Activated B cell treated with CpG ODN at 0.5 μM for 24 hours (primary cell): ENCODE measurements around the gene MOGAT3. TPM values are rescaled to one million over a fixed set of nuclear protein-coding genes. Genes with fewer than 3 reads are reported as not detected.
A peak's percentile ranks its signal among the peaks of the same experiment; 100 is the strongest.

ENCODE experiments used
- ATAC-seq: fragments of 200-7000 bp; cut with Tn5 transposase; one replicate; pipeline ENCODE4 v1.10.0; 2021; ENCODE audit warnings: low read depth, mild to moderate bottlenecking, moderate library complexity
- CTCF ChIA-PET: fragments of 350-600 bp; sonication (Branson Sonifier 250); formaldehyde crosslinking; loops from one replicate; lab custom pipeline; 2021; ENCODE audit warnings: antibody characterized with exemption; lab: Charles Lee
- POLR2A ChIA-PET: fragments of 350-600 bp; sonication (Branson Sonifier 250); formaldehyde crosslinking; loops from one replicate; lab custom pipeline; 2021; ENCODE audit warnings: antibody characterized with exemption; lab: Charles Lee
- DNase-seq: peaks from one replicate; pipeline ENCODE4 v3.0.0; 2022
- H3K27ac Mint-ChIP-seq: one replicate; pipeline ENCODE4 v1.8.0; 2020; ENCODE audit warnings: mixed read lengths
- H3K27me3 Mint-ChIP-seq: one replicate; pipeline ENCODE4 v1.8.0; 2021; ENCODE audit warnings: mixed read lengths
- H3K36me3 Mint-ChIP-seq: one replicate; pipeline ENCODE4 v1.8.0; 2021; ENCODE audit warnings: low read depth, mixed read lengths
- H3K4me1 Mint-ChIP-seq: one replicate; pipeline ENCODE4 v1.8.0; 2021; ENCODE audit warnings: mixed read lengths
- H3K4me3 Mint-ChIP-seq: one replicate; pipeline ENCODE4 v1.8.0; 2020; ENCODE audit warnings: mild to moderate bottlenecking, mixed read lengths
- H3K9me3 Mint-ChIP-seq: one replicate; pipeline ENCODE4 v1.8.0; 2020; ENCODE audit warnings: mixed read lengths
- CTCF ChIP-seq: fragments of 200-600 bp; IDR thresholded peaks from one replicate; pipeline ENCODE4 v1.8.0; 2022; ENCODE audit warnings: antibody characterized with exemption, mild to moderate bottlenecking
- intact Hi-C: fragments of 100-400 bp; cut with micrococcal nuclease; formaldehyde crosslinking; loops from one replicate; pipeline ENCODE4 v1.15.1; 2024
- total RNA-seq: library from RNA; stranded (reverse); gene quantifications from 2 replicates; pipeline ENCODE4 v1.2.3, GENCODE V29; 2022

Gene MOGAT3
- total RNA-seq, 1 donor from 2014 or later: not detected

GRCh38 chr7:101237206-101238067 is 36.6 kb upstream of the MOGAT3 start, which contains the start of gene CLDN15:
TSS of gene CLDN15 (minus strand) at chr7:101237802. CDS start at chr7:101237581, 221 bp downstream.
- DNase-seq: no peak
- CTCF ChIA-PET: no interaction called here
- H3K4me3 Mint-ChIP-seq: no peak within 1 kb of the TSS
- POLR2A ChIA-PET: interaction anchor here (0.7 to 0.8 kb wide), 2 partner anchors 15 to 20 kb away, joined by 3 read pairs; partner anchors contain the start of gene ZNHIT1
- H3K36me3 Mint-ChIP-seq: peaks cover 39% of the 10 kb centered on the region
- peaks cover 12% of the 10 kb centered on the region for H3K4me1 Mint-ChIP-seq
- TF ChIP-seq CTCF: no peak
- no peaks in the 10 kb centered on the region for H3K9me3 Mint-ChIP-seq
- no peaks in the 10 kb centered on the region for H3K27me3 Mint-ChIP-seq
- intact Hi-C loops: no loop called here
- peak; percentile 49 for ATAC-seq
- H3K27ac Mint-ChIP-seq: no peak within 1 kb of the TSS

- no peak for TF ChIP-seq CTCF
- Mint-ChIP-seq H3K27ac (no peak overlapping the region), H3K36me3 (peaks cover 44% of the 10 kb centered on the region), H3K27me3 (no peaks in the 10 kb centered on the region), H3K4me1 (peaks cover 8% of the 10 kb centered on the region), H3K4me3 (no peak overlapping the region), H3K9me3 (no peaks in the 10 kb centered on the region)
- ChIA-PET CTCF (no interaction called here), POLR2A (no interaction called here)
- ATAC-seq (no peak), DNase-seq (no peak)
- intact Hi-C loops: no loop called here
Measured at GRCh38 chr7:101236292-101236835, 35.5 kb upstream of the MOGAT3 start.

GRCh38 chr7:101235522-101235921 is 34.7 kb upstream of the MOGAT3 start:
- Mint-ChIP-seq H3K27ac (no peak overlapping the region), H3K27me3 (no peaks in the 10 kb centered on the region), H3K4me1 (peaks cover 3% of the 10 kb centered on the region)

GRCh38 chr7:101235050-101235449 is 34.2 kb upstream of the MOGAT3 start:
- peaks cover 2% of the 10 kb centered on the region for H3K4me1 Mint-ChIP-seq
- no peaks in the 10 kb centered on the region for H3K27me3 Mint-ChIP-seq
- H3K36me3 Mint-ChIP-seq: peaks cover 42% of the 10 kb centered on the region
- intact Hi-C loops: no loop called here
- no peak for TF ChIP-seq CTCF
- no peak overlapping the region for H3K4me3 Mint-ChIP-seq
- ATAC-seq (no peak), DNase-seq (no peak)
- POLR2A ChIA-PET: interaction anchor here (0.6 kb wide), 1 partner anchor 74 kb away, joined by 3 read pairs; no protein-coding TSS in a partner anchor
- no peak overlapping the region for H3K27ac Mint-ChIP-seq
- CTCF ChIA-PET: no interaction called here
- no peaks in the 10 kb centered on the region for H3K9me3 Mint-ChIP-seq

More at GRCh38 chr7:101235522-101235921, 34.7 kb upstream of the MOGAT3 start:
- DNase-seq (no peak), ATAC-seq (no peak)
- no peaks in the 10 kb centered on the region for H3K9me3 Mint-ChIP-seq
- H3K4me3 Mint-ChIP-seq: no peak overlapping the region
- POLR2A ChIA-PET: interaction anchor here (0.6 kb wide), 1 partner anchor 75 kb away, joined by 3 read pairs; no protein-coding TSS in a partner anchor
- no peak for TF ChIP-seq CTCF
- CTCF ChIA-PET: no interaction called here
- intact Hi-C loops: no loop called here
- H3K36me3 Mint-ChIP-seq: peaks cover 44% of the 10 kb centered on the region

GRCh38 chr7:101234636-101235035 is 33.8 kb upstream of the MOGAT3 start:
- peaks cover 2% of the 10 kb centered on the region for H3K4me1 Mint-ChIP-seq
- ChIA-PET CTCF (no interaction called here), POLR2A (interaction anchor here (0.6 kb wide), 1 partner anchor 74 kb away, joined by 3 read pairs; no protein-coding TSS in a partner anchor)
- intact Hi-C loops: no loop called here
- no peak for TF ChIP-seq CTCF
- peaks cover 38% of the 10 kb centered on the region for H3K36me3 Mint-ChIP-seq
- H3K27ac Mint-ChIP-seq: no peak overlapping the region
- DNase-seq (no peak), ATAC-seq (no peak)
- no peaks in the 10 kb centered on the region for H3K9me3 Mint-ChIP-seq
- no peaks in the 10 kb centered on the region for H3K27me3 Mint-ChIP-seq
- no peak overlapping the region for H3K4me3 Mint-ChIP-seq
